Ishikawa (cell line): ENCODE measurements around the gene ASTN2.

Source experiments
- CEBPB ChIP-seq: IDR thresholded peaks from 2 replicates; pipeline ENCODE4 v1.6.1; 2012
- CREB1 ChIP-seq: IDR thresholded peaks from 2 replicates; pipeline ENCODE4 v1.6.1; 2012; ENCODE audit warnings: low read depth
- EGR1 ChIP-seq: IDR thresholded peaks from 2 replicates; pipeline ENCODE4 v1.6.1; 2012
- EP300 ChIP-seq: IDR thresholded peaks from 2 replicates; pipeline ENCODE4 v1.6.1; 2012; ENCODE audit warnings: borderline replicate concordance
- FOXM1 ChIP-seq: IDR thresholded peaks from 2 replicates; pipeline ENCODE4 v1.6.1; 2012; ENCODE audit warnings: low read depth, borderline replicate concordance
- MAX ChIP-seq: IDR thresholded peaks from 2 replicates; pipeline ENCODE4 v1.6.1; 2012
- NFIC ChIP-seq: IDR thresholded peaks from 2 replicates; pipeline ENCODE4 v1.6.1; 2012
- RAD21 ChIP-seq: IDR thresholded peaks from 2 replicates; pipeline ENCODE4 v1.6.1; 2012; ENCODE audit warnings: low read depth
- TAF1 ChIP-seq: IDR thresholded peaks from 2 replicates; pipeline ENCODE4 v1.6.1; 2012; ENCODE audit warnings: low read depth, mild to moderate bottlenecking
- TCF12 ChIP-seq: IDR thresholded peaks from 2 replicates; pipeline ENCODE4 v1.6.1; 2012; ENCODE audit warnings: low read depth
- TEAD4 ChIP-seq: IDR thresholded peaks from 2 replicates; pipeline ENCODE4 v1.6.1; 2012
- YY1 ChIP-seq: IDR thresholded peaks from 2 replicates; pipeline ENCODE4 v1.6.1; 2012; ENCODE audit warnings: low read depth
- ZBTB7A ChIP-seq: IDR thresholded peaks from 2 replicates; pipeline ENCODE4 v1.6.1; 2012; ENCODE audit warnings: low read depth
- TF ChIP-seq, protein P1 (sequence below): IDR thresholded peaks from 2 replicates; pipeline ENCODE4 v1.6.1; 2012
- TF ChIP-seq, protein P2 (sequence below): IDR thresholded peaks from 2 replicates; pipeline ENCODE4 v1.6.1; 2012; ENCODE audit warnings: low read depth, mild to moderate bottlenecking

ASTN2 gene

GRCh38 chr9:116944714-116945534, 469.9 kb downstream of the ASTN2 start:
- TF ChIP-seq CREB1 (no peak), TAF1 (no peak), TCF12 (no peak)

DNA sequence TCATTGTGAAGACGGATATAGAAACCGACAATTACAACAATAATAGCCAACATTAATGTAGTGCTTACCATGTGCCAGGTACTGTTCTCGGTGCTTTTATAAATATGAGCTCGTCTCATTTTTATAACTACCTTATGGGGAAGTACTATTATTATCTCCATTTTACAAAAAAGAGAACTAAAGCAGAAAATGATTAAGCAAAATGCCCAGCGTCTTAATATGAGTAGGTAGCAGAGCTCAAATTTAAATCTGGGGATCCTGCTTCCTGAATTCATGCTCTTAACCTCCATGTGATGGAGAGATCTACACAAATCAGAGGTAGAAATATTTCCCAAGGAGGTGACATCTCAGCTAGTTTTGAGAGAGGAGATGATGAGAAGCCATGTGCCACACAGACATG, 470.9 kb downstream of the ASTN2 start:
- TF ChIP-seq, protein P1, sequence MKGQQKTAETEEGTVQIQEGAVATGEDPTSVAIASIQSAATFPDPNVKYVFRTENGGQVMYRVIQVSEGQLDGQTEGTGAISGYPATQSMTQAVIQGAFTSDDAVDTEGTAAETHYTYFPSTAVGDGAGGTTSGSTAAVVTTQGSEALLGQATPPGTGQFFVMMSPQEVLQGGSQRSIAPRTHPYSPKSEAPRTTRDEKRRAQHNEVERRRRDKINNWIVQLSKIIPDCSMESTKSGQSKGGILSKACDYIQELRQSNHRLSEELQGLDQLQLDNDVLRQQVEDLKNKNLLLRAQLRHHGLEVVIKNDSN = no peak
- TF ChIP-seq EP300 (no peak), MAX (no peak), TCF12 (no peak), ZBTB7A (no peak)

- TF ChIP-seq, protein P2, sequence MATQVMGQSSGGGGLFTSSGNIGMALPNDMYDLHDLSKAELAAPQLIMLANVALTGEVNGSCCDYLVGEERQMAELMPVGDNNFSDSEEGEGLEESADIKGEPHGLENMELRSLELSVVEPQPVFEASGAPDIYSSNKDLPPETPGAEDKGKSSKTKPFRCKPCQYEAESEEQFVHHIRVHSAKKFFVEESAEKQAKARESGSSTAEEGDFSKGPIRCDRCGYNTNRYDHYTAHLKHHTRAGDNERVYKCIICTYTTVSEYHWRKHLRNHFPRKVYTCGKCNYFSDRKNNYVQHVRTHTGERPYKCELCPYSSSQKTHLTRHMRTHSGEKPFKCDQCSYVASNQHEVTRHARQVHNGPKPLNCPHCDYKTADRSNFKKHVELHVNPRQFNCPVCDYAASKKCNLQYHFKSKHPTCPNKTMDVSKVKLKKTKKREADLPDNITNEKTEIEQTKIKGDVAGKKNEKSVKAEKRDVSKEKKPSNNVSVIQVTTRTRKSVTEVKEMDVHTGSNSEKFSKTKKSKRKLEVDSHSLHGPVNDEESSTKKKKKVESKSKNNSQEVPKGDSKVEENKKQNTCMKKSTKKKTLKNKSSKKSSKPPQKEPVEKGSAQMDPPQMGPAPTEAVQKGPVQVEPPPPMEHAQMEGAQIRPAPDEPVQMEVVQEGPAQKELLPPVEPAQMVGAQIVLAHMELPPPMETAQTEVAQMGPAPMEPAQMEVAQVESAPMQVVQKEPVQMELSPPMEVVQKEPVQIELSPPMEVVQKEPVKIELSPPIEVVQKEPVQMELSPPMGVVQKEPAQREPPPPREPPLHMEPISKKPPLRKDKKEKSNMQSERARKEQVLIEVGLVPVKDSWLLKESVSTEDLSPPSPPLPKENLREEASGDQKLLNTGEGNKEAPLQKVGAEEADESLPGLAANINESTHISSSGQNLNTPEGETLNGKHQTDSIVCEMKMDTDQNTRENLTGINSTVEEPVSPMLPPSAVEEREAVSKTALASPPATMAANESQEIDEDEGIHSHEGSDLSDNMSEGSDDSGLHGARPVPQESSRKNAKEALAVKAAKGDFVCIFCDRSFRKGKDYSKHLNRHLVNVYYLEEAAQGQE = no peak
- TF ChIP-seq NFIC (no peak), CEBPB (no peak), TEAD4 (no peak), TCF12 (no peak), TAF1 (no peak), MAX (no peak), FOXM1 (no peak), EP300 (no peak), EGR1 (no peak), YY1 (no peak), ZBTB7A (no peak), CREB1 (no peak), RAD21 (no peak)
- TF ChIP-seq, protein P1 = no peak
These were observed 472.2 kb downstream of the ASTN2 start for GRCh38 chr9:116942593-116943061.

GRCh38 chr9:116941266-116941665, 473.6 kb downstream of the ASTN2 start:
- TF ChIP-seq, protein P2 = no peak
- no peak for TF ChIP-seq MAX
- no peak for TF ChIP-seq EGR1
- TF ChIP-seq, protein P1 = no peak
- no peak for TF ChIP-seq CEBPB
- TF ChIP-seq CREB1 = no peak
- no peak for TF ChIP-seq TEAD4
- TF ChIP-seq TAF1 = no peak

DNA sequence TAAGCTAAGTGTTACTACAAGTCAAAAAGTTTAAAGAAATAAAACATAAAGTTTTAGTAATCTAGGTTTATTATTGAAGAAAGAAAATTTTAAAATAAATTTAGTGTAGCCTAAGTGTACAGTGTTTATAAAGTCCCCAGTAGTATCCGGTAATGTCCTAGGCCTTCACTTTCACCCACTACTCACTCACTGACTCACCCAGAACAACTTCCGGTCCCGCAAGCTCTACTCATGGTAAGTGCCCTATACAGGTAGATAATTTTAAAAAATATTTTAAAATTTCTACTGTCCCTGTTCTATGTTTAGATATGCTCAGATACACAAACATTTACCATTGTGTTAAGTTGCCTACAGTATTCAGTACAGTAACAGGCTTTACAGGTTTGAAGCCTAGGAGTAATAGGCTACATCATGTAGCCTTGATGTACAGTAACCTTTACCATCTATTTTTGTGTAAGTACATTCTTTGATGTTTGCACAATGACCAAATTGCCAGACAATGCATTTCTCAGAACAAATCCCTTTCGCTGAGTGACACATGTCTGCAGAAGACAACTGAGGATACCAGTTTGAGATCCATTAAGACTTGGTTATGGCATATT, 474.1 kb downstream of the ASTN2 start:
- TF ChIP-seq TCF12 (no peak), TAF1 (no peak), TEAD4 (no peak), FOXM1 (no peak), RAD21 (no peak), CREB1 (no peak)
- TF ChIP-seq, protein P2 = no peak
